Activated naive CD4-positive, alpha-beta T cell treated with anti-CD3 and anti-CD28 coated beads, Interleukin-2, amount 50 U/mL, for 72 hours (primary cell): ENCODE data around the gene ST8SIA6. TPM values are rescaled to one million over a fixed set of nuclear protein-coding genes. Genes with fewer than 3 reads are reported as not detected.
"Not testable (repeated sequence)": the region's sequence is repeated elsewhere in the genome, so short reads cannot be mapped to it uniquely, and the experiment has no call there.

ENCODE experiments used
- ATAC-seq, 2 donors: fragments of 150-1000 bp; cut with Tn5 transposase; 2 replicates each; pipeline ENCODE4 v1.10.0; 2021; ENCODE audit warnings: mild to moderate bottlenecking in 2 of 2, moderate library complexity in 2 of 2
- DNase-seq, 2 donors: peaks; one replicate each; pipeline ENCODE4 v3.0.0; 2021 to 2022; ENCODE audit warnings: low spot score in 2 of 2
- H3K27ac Mint-ChIP-seq, 2 donors: one replicate each; pipeline ENCODE4 v1.8.0; 2022; ENCODE audit warnings: mild to moderate bottlenecking in 2 of 2, mixed read lengths in 2 of 2
- H3K36me3 Mint-ChIP-seq, 2 donors: one replicate each; pipeline ENCODE4 v1.8.0; 2022; ENCODE audit warnings: mixed read lengths in 2 of 2
- H3K9me3 Mint-ChIP-seq, 2 donors: one replicate each; pipeline ENCODE4 v1.8.0; 2022; ENCODE audit warnings: mixed read lengths in 2 of 2
- total RNA-seq, 2 donors: library from RNA; stranded (reverse); gene quantifications; one replicate each; pipeline ENCODE4 v1.2.3, GENCODE V29; 2022

The ST8SIA6 gene, protein sequence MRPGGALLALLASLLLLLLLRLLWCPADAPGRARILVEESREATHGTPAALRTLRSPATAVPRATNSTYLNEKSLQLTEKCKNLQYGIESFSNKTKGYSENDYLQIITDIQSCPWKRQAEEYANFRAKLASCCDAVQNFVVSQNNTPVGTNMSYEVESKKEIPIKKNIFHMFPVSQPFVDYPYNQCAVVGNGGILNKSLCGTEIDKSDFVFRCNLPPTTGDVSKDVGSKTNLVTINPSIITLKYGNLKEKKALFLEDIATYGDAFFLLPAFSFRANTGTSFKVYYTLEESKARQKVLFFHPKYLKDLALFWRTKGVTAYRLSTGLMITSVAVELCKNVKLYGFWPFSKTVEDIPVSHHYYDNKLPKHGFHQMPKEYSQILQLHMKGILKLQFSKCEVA
- total RNA-seq = under 1 TPM in 1 of 2 donors, not detected in 1; 0.10 TPM

DNA sequence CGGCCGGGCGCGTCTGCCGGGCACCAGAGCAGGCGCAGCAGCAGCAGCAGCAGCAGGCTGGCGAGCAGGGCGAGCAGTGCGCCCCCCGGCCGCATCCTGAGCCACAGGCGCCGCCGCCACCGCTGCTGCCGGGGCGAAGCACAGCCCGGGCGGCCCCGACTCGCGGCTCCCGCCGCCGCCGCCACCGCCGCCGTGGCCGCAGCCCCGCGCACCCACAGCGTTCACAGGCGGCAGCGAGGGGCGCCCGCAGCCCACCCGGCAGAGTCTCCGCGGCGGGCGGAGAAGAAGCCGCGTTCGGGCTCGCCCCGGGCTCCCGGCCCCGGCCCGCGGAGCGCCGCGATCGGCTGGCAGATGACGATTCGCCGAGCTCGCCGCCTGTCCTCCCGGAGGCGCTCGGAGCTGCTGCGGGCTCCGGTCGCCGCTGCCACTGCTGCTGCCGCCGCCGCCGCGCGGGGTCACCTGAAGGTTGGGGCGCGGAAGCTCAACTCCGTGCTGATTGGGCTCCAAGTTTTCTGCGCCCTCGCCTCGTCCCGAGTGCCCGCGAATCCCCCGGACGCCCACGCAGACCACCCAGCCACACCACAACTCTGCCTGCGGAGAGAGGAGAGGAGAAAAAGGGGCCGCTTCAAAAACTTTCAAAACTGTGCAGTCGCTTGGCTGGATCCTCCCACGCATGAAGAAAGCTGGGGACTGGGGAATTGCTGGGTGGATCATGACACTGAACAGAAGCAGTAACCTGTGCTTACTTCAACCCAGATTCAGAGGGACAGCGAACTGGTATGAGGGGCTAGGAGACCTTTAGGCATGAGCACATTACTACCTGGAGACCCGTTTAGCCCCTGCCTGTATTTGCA, at the start of gene ST8SIA6:
TSS of gene ST8SIA6 (minus strand) at position 435 of the 854 bp plus-strand sequence. CDS start at position 95, 340 bp downstream.
- ATAC-seq = peak; percentile 67 to 74

DNA sequence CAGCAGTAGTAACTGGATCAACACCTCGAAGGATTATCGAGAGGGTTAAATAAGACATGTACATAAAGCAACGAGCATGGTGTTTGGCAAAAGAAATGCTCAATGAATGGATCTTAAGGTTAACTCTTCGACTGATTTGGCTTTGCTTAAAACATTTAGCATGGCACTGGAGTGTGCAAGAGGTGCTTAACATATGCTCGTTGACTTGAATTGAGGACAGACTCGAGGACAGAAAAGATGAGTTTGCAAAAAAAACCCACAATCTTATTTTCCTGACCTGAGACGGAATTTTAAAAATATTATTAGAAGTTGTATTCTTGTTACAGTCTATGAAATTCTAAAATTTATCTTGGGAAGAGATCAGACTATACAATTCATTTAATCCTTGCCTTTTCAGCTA, 49.4 kb upstream of the ST8SIA6 start:
- H3K27ac Mint-ChIP-seq = no peak overlapping the region
- DNase-seq (no peak), ATAC-seq (no peak)
- H3K36me3 Mint-ChIP-seq = peaks cover 9 to 19% of the 10 kb centered on the region in 2 donors
- H3K9me3 Mint-ChIP-seq = peaks cover 3 to 11% of the 10 kb centered on the region in 2 donors

More for the DNA sequence above, at the start of gene ST8SIA6:
- Mint-ChIP-seq H3K27ac (no peak within 1 kb of the TSS), H3K9me3 (peaks cover 6 to 7% of the 10 kb centered on the region in 2 donors), H3K36me3 (peaks cover 7% of the 10 kb centered on the region in 2 donors)
- DNase-seq = peak; percentile 53 to 55

DNA sequence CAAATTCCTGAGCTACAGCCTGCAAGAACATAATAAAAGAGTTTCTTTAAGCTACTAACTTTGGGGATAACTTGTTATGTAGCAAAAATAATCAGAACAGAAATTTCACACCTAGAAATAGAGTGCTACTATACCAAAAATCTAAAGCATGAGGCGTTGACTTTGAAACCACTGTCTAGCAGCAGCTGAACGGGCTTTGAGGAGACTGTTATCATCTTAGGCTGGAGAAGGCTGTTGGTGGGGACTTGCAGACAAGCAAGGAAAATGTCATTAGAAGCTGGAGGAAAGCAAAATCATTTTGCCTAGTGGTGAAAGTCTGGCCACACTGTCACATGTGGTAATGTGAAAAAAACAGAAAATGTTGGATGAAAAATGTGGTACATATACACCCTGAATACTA, 48.4 kb upstream of the ST8SIA6 start:
- DNase-seq (no peak), ATAC-seq (no peak)
- Mint-ChIP-seq H3K36me3 (peaks cover 3 to 9% of the 10 kb centered on the region in 2 donors), H3K27ac (no peak overlapping the region), H3K9me3 (peaks cover 0 to 3% of the 10 kb centered on the region in 2 donors)

DNA sequence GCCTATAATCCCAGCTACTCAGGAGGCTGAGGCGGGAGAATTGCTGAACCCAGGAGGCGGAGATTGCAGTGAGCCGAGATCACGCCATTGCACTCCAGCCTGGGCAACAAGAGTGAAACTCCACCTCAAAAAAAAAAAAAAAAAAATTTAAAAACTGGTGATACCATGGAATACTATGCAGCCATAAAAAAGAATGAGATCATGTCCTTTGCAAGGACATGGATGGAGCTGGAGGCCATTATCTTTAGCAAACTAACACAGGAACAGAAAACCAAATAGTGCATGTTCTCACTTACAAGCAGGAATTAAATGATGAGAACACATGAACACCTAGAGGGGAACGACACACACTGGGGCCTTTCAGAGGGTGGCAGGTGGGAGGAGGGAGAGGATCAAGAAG, 44.6 kb upstream of the ST8SIA6 start:
- not testable (repeated sequence) for ATAC-seq, DNase-seq, H3K9me3 Mint-ChIP-seq, H3K36me3 Mint-ChIP-seq, H3K27ac Mint-ChIP-seq

DNA sequence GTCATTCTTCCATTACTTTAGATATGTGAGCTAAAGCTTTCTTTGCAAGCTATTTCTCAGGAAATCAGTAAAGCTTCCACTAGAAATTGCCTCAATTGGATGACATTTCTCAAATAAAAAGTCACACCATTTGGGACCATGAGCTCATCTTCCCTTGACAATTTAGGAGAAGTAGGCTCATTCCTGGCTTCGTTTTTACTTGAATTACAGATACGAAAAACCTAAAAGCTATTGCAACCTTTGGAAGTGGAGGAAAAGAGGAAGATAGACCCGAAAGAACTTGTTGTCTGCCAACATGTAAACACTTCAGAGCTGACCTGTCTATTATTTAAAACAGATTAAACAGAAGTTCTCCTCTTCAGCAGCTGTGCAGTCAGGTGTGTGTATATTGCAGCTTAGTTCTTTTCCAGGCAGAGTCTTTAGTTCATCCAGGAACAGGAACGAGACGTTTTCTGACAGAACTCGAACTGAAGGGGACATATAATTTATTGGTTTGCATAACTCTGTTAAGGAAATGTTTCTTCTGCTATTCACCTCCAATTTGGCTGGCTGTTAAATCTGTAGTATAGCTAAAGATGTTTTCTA, 43.1 kb upstream of the ST8SIA6 start:
- H3K27ac Mint-ChIP-seq = no peak overlapping the region
- ATAC-seq = no peak
- no peak for DNase-seq
- no peaks in the 10 kb centered on the region for H3K36me3 Mint-ChIP-seq
- no peaks in the 10 kb centered on the region for H3K9me3 Mint-ChIP-seq

DNA sequence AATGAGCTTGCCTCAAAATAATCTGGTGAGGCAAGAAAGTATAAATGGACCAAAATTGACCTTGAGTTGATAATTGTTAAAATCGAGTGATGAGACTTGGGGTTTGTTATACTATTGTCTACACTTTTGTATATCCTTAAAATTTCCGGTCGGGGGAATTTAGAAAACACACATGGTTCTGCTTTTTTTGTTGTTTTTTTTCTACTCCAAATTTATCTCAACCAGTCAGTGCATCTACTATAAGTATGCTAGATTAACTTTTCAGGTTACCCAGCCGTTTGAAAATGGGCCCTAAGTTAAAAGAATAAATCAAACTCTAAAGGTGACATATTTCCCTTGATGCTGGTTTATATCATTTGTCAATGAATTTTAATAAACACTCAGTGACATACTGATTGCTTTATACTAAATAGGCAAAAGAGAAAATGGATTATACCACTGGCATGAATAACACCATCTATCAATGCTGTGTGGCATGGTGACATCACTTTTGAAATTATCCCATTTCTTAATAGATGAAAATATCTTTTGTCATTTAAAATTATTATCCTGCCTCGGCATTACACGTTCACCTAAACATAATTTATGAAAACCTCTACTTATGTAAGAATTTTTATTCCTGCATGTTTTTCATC, 40.3 kb upstream of the ST8SIA6 start:
- ATAC-seq (no peak), DNase-seq (no peak)
- Mint-ChIP-seq H3K9me3 (no peaks in the 10 kb centered on the region), H3K36me3 (no peaks in the 10 kb centered on the region), H3K27ac (no peak overlapping the region)

DNA sequence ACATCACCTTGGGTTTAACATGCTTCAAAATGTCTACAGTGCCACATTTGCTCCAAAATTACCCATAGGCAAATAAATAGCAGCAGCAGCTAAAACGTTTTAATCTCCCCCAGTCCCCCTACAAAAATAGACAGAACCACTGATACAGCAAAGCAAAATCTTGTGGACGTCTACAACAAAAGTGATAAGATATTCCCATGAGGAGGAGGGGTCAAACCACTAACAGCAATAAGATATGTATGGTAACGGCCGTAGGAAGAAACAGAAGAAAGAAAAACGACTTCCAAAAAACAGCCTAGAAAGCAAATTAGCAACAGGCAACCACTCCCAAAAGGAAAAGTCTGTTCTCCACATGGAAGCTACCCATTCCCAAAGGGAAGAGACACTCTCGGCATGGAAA, 34.5 kb upstream of the ST8SIA6 start:
- DNase-seq (no peak), ATAC-seq (no peak)
- Mint-ChIP-seq H3K9me3 (no peaks in the 10 kb centered on the region), H3K36me3 (no peaks in the 10 kb centered on the region), H3K27ac (no peak overlapping the region)

DNA sequence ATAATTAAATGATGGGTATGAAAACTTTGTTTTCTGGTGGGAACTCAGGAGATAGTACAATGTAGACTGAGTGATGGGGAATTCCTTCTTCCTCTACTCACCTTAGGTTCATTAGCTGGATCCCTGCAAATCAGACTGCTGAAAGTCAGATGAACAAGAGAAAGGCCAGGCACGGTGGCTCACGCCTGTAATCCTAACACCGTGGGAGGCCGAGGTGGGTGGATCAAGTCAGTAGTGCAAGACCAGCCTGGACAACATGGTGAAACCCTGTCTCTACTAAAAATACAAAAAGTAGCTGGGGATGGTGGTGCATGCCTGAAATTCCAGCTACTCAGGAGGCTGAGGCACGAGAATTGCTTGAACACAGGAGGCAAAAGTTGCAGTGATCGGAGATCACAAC, 28.7 kb upstream of the ST8SIA6 start:
- ATAC-seq (no peak), DNase-seq (no peak)
- Mint-ChIP-seq H3K9me3 (no peaks in the 10 kb centered on the region), H3K27ac (no peak overlapping the region), H3K36me3 (peaks cover 0 to 7% of the 10 kb centered on the region in 2 donors)

DNA sequence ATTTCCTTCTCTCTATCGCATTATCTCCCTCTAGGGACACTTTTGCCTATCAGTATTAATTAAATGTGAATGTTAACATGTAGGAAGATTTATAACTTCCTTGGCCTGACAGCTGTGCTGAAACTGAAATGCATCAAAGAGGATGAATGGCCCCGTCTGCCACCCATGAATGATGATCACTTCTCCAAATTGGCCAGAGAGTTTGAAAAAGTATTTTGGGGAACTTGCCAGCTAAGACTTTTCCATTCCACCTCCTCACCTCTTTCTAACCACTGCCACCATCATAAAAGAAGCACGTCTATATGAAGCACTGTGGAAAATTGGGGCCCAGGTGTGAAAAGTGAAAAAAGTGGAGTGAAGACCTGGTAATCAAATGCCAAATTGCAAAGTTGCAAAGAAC, 25.4 kb upstream of the ST8SIA6 start:
- Mint-ChIP-seq H3K36me3 (peaks cover 0 to 7% of the 10 kb centered on the region in 2 donors), H3K27ac (no peak overlapping the region), H3K9me3 (no peaks in the 10 kb centered on the region)
- DNase-seq (no peak), ATAC-seq (no peak)

DNA sequence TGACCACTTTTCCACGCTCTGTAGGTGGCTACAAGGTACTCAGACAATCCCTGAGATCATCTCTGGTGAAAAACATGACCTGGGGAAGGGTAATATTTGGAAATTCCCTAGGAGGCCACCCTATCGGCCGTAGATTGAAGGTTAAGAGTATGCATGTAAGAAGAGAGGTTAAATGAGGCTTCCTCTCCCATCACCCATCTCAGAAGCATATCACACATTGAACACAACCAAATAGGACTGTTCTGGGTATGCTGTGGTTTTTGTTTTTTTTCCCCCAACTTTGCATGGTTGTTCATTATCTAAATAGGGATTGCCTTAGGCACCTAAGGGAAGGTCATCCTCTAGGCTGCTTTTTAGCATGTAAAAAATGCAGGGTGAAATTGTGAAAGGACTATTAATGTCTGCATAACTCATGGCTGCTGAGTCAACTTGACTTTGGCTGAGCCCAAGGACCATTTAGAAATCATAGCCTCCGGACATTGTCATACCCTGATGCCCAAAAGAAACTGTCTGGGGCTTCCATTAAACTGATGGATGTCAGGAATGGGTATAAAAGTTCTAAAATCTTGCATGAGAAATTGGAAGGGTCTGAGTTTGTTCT, 24.7 kb upstream of the ST8SIA6 start:
- DNase-seq (no peak), ATAC-seq (no peak)
- peaks cover 0 to 7% of the 10 kb centered on the region in 2 donors for H3K36me3 Mint-ChIP-seq
- no peak overlapping the region for H3K27ac Mint-ChIP-seq
- no peaks in the 10 kb centered on the region for H3K9me3 Mint-ChIP-seq

DNA sequence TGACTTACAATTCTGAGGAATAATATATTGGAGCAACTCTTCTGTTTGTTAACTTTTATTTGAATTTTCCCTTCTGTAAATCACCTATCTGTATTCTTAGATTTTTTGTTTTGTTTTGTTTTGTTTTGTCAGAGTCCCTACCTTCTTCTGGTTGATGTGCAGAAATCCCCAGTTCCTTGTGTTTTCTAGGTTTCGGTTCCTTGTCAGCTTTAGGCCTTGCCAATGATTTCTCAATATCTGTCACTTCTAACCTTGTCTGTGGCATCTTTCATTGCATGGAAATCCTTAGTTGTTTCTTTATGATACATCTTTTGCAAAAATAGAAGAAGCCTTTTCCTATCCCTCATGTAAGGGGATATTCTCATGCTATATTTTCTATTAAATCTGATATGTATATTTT, 21.7 kb upstream of the ST8SIA6 start:
- no peak for ATAC-seq

DNA sequence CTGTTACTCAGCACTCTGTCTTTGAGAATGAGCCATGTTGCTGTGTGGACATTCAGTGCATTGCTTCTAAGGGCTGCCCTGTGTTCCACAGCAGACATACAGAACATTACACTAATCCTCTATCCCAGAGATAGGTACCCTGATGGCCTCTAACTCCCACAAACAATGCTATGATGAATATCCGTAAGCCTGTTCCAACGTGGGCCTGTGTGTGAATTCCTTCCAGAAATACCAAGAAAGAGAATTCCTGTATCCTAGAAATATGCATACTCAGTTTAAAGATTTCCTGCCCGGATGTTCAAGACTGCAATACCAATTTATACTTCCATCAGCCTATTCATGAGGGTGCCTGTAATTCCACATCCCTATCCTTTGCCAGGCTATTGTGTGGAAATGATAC, 21.3 kb upstream of the ST8SIA6 start:
- ATAC-seq (no peak), DNase-seq (no peak)
- peaks cover 0 to under 1% of the 10 kb centered on the region in 2 donors for H3K36me3 Mint-ChIP-seq
- no peak overlapping the region for H3K27ac Mint-ChIP-seq
- no peaks in the 10 kb centered on the region for H3K9me3 Mint-ChIP-seq

More for the DNA sequence above, 21.7 kb upstream of the ST8SIA6 start:
- no peak overlapping the region for H3K27ac Mint-ChIP-seq
- H3K36me3 Mint-ChIP-seq = peaks cover 0 to 2% of the 10 kb centered on the region in 2 donors
- no peaks in the 10 kb centered on the region for H3K9me3 Mint-ChIP-seq
- DNase-seq = no peak

DNA sequence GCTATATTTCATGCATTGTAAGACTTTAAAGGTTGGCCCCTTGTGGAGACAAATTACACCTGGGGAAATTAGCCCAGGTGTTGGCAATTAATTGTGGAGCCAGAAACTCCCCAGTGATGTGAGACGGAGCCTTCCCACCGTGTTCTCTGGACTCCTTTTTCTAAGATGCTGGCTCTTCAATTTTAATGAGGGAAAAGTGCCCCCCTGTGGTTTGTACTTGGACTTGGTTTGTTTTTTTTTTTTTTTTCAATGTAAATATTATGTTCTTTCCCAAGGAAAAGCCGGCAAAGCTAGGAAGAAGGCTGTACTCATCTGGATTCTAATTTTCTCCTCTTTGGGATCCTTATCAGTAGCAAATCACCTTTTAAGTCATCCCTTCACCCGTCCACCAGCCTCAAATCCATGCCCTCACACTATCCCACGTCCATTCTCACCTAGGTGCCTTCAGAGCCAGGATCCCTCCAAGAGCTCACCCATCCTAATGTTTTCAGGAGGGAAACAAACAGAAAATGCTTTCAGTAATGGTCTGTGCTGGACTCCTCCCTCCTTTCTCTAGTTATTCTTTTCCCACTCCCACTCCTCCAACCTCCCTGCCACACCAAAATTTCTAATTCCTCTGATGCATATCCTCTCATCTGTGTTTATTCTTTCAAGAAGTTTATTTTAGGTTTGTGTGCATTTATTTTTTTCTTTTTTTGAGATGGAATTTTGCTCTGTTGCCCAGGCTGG, 20.4 kb upstream of the ST8SIA6 start:
- Mint-ChIP-seq H3K36me3 (peaks cover 0 to 6% of the 10 kb centered on the region in 2 donors), H3K27ac (no peak overlapping the region), H3K9me3 (peaks cover 3 to 5% of the 10 kb centered on the region in 2 donors)
- no peak for DNase-seq
- no peak for ATAC-seq

DNA sequence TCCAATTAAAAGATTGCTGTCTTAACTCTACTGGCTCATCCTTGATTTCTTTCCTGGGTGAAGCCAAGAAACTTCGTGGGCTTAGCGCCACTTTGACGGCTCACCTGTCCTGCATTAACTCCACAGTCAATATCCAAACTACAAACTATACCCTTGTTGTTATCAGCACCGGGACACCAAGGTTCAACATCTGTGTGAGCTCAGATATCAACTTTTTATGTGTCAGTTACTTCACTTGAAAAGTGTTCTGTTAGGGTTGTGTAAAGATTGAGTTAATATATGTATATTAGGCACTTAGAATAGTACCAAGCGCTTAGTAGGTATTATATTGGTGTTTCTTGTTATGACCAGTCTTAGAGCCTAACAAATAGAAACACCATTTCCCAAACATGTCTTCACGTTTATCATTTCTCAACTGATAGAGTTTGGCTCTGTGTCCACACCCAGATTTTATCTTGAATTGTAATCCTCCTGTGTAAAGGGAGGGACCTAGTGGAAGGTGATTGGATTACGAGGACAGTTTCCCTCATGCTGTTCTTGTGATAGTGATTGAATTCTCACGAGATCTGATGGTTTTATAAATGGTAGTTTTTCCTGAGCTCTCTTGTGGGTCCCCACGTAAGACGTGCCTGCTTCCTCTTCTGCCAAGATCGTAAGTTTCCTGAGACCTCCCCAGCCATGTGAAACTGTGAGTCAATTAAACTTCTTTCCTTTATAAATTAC, 19.0 kb upstream of the ST8SIA6 start:
- ATAC-seq (no peak), DNase-seq (no peak)
- H3K36me3 Mint-ChIP-seq = peaks cover 0 to 6% of the 10 kb centered on the region in 2 donors
- H3K9me3 Mint-ChIP-seq = peaks cover 3 to 5% of the 10 kb centered on the region in 2 donors
- H3K27ac Mint-ChIP-seq = no peak overlapping the region
